Measurements from ENCODE around the gene CACNA1D. TPM values are rescaled to one million over a fixed set of nuclear protein-coding genes. Genes with fewer than 3 reads are reported as not detected.

The CACNA1D gene
- total and polyA plus RNA-seq, 2 experiments from 2014 or later, result 5.2 to 27.8 TPM

DNA sequence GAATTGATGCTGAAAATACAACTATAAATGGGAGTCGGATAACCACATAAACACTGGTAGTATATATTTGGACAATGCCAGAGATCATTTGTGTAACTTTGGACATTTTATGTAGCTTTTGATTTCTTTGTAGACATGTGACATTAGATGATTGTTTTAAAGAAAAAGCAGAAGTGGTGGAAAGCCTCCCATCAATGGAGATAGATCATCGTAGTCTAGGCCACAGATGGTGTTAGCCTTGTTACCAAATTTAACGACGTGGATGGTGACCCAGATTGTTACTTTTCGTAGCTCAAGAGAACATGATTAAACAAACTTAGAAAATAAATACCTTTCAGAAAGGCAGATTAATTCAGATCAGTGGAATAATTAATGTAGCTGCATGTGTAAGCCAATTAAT is 8.8 kb downstream of the CACNA1D start:
- Histone ChIP-seq H3K79me2 (no peaks in the 10 kb centered on the region), H2AFZ (no peak overlapping the region), H3K4me2 (no peak overlapping the region), H3K27ac (no peak overlapping the region), H3K9me2 (replicated peaks; ENCODE audit: insufficient read depth) (no peaks in the 10 kb centered on the region), H3K9me3 (ENCODE audit: low read depth) (no peaks in the 10 kb centered on the region), H3K27me3 (no peaks in the 10 kb centered on the region), H4K20me1 (ENCODE audit: insufficient read depth, poor library complexity, severe bottlenecking) (no peaks in the 10 kb centered on the region), H3K4me3 (no peak overlapping the region), H3K36me3 (replicated peaks; ENCODE audit: insufficient read depth, low read depth) (no peaks in the 10 kb centered on the region), H3K4me1 (ENCODE audit: insufficient read depth) (peaks cover 14% of the 10 kb centered on the region)
- DNase-seq (ENCODE audit: low spot score), result no peak
- TF ChIP-seq CTCF (IDR thresholded peaks at IDR 0.05; ENCODE audit: poor library complexity), result no peak
- no peak for TF ChIP-seq EZH2 (IDR thresholded peaks at IDR 0.05; ENCODE audit: borderline replicate concordance)
- TF ChIP-seq EZH2phosphoT487 (IDR thresholded peaks at IDR 0.05; ENCODE audit: low read depth, severe bottlenecking, unreplicated experiment), result no peak
- 93% methylated on average over 5 of the region's 5 CpGs for WGBS (ENCODE audit: low lambda C conversion rate, missing lambda C conversion rate)

DNA sequence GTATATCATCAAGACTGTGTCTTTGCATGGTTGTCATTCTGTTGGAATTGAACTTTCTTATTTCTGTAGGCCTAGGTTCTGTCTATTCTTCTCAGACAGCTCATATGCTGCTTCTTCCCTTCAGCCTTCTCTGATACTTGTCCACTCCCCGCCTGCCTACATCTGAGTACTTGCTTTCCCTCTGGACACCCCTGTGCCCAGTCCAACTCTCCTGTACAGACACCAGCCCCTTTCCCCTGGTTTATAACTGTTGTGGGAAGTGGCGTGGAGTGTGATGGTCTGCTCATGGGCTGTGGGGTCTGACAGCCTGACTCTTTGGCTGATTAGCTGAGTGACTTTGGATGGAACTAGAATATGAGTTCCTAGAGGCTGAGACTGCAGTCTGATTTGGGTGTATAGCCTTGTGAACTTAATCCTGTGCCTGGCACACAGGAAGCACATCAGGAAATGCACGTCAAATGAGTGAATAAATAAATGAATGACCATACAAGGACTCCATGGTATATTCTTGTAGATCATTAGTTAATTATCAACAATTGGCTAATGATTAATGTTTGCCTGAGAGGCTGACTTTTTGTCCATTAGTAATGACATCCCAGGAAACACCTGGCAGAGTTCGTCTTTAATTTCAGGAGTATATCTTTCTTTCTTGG is 11.8 kb downstream of the CACNA1D start:
- H3K27ac ChIP-seq, result peak overlapping the region; percentile 86
- H2AFZ ChIP-seq, result no peak overlapping the region
- no peaks in the 10 kb centered on the region for H3K9me3 ChIP-seq (ENCODE audit: low read depth)
- DNase-seq (ENCODE audit: low spot score), result peak; percentile 19
- peaks cover 5% of the 10 kb centered on the region for H3K4me1 ChIP-seq (ENCODE audit: insufficient read depth)
- H3K9me2 ChIP-seq (replicated peaks; ENCODE audit: insufficient read depth), result no peaks in the 10 kb centered on the region
- H3K79me2 ChIP-seq, result no peaks in the 10 kb centered on the region
- H3K27me3 ChIP-seq, result no peaks in the 10 kb centered on the region
- H3K36me3 ChIP-seq (replicated peaks; ENCODE audit: insufficient read depth, low read depth), result no peaks in the 10 kb centered on the region
- no peaks in the 10 kb centered on the region for H4K20me1 ChIP-seq (ENCODE audit: insufficient read depth, poor library complexity, severe bottlenecking)
- WGBS (ENCODE audit: low lambda C conversion rate, missing lambda C conversion rate), result 80% methylated on average over 4 of the region's 4 CpGs
- no peak overlapping the region for H3K4me3 ChIP-seq
- TF ChIP-seq EZH2phosphoT487 (IDR thresholded peaks at IDR 0.05; ENCODE audit: low read depth, severe bottlenecking, unreplicated experiment) (no peak), CTCF (IDR thresholded peaks at IDR 0.05; ENCODE audit: poor library complexity) (no peak), EZH2 (IDR thresholded peaks at IDR 0.05; ENCODE audit: borderline replicate concordance) (no peak)
- H3K4me2 ChIP-seq, result peak overlapping the region; percentile 7

DNA sequence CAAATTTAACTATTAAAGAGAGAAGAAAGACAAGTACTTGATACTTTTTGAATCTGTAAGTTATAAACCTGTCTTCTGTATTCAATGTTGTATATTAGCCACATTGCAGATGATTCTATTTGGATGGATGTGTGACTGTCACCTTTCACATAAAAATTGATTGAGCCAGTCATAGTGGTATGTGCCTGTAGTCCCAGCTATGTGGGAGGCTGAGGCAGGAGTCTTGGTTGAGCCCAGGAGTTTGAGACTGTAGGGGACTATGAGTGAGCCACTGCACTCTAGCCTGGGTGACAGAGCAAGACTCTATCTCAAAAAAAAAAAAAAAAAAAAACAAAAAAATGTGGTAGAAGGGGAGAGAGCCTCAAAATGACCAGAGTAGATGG is 12.3 kb downstream of the CACNA1D start:
- Histone ChIP-seq H3K36me3 (replicated peaks; ENCODE audit: insufficient read depth, low read depth) (no peaks in the 10 kb centered on the region), H3K4me2 (peak overlapping the region; percentile 7), H3K79me2 (no peaks in the 10 kb centered on the region), H3K4me1 (ENCODE audit: insufficient read depth) (peaks cover 5% of the 10 kb centered on the region), H3K27me3 (no peaks in the 10 kb centered on the region), H3K4me3 (no peak overlapping the region), H3K9me2 (replicated peaks; ENCODE audit: insufficient read depth) (no peaks in the 10 kb centered on the region), H4K20me1 (ENCODE audit: insufficient read depth, poor library complexity, severe bottlenecking) (no peaks in the 10 kb centered on the region), H3K9me3 (ENCODE audit: low read depth) (no peaks in the 10 kb centered on the region), H2AFZ (no peak overlapping the region), H3K27ac (peak overlapping the region; percentile 69)
- DNase-seq (ENCODE audit: low spot score), result no peak
- no peak for TF ChIP-seq EZH2 (IDR thresholded peaks at IDR 0.05; ENCODE audit: borderline replicate concordance)
- no peak for TF ChIP-seq CTCF (IDR thresholded peaks at IDR 0.05; ENCODE audit: poor library complexity)
- no peak for TF ChIP-seq EZH2phosphoT487 (IDR thresholded peaks at IDR 0.05; ENCODE audit: low read depth, severe bottlenecking, unreplicated experiment)
